Mammary epithelial cell (primary cell): Measurements from ENCODE around the gene HDAC9.

Experiments
- EZH2 ChIP-seq: IDR thresholded peaks from 2 replicates; pipeline ENCODE4 v1.6.1; 2012; ENCODE audit warnings: low read length, inconsistent platforms, borderline replicate concordance
- TF ChIP-seq, protein P1 (sequence below), 2 donors: IDR thresholded peaks in 1 of 2; conservative IDR thresholded peaks in 1 of 2; 2 replicates each; pipeline ENCODE4 v1.5.1; 2011 to 2012; ENCODE audit warnings: inconsistent platforms in 2 of 2, low read length in 2 of 2, mild to moderate bottlenecking in 2 of 2, control low read depth in 1 of 2, low read depth in 1 of 2; ENCODE audit not compliant: insufficient read depth in 1 of 2; ENCODE audit errors: extremely low read depth in 1 of 2

DNA sequence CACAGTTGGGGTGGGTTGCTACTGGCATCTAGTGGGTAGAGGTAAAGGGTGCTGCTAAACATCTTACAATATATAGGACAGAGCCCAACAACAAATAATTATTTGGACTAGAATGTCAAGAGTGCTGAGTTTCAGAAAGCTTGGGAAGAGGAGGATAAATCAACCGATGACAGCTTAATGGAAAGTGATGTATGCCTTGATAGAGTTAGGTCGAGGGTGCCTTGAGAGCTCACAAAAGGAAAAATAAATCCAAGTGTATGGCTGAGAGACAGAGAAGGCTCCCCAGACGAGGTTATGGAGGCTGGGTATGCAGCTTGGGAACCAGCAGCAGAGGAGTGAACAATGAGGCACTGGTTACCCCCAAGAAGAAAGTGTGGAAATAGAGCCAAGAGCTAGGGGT lies 211.1 kb downstream of the HDAC9 start:
- TF ChIP-seq, protein P1, sequence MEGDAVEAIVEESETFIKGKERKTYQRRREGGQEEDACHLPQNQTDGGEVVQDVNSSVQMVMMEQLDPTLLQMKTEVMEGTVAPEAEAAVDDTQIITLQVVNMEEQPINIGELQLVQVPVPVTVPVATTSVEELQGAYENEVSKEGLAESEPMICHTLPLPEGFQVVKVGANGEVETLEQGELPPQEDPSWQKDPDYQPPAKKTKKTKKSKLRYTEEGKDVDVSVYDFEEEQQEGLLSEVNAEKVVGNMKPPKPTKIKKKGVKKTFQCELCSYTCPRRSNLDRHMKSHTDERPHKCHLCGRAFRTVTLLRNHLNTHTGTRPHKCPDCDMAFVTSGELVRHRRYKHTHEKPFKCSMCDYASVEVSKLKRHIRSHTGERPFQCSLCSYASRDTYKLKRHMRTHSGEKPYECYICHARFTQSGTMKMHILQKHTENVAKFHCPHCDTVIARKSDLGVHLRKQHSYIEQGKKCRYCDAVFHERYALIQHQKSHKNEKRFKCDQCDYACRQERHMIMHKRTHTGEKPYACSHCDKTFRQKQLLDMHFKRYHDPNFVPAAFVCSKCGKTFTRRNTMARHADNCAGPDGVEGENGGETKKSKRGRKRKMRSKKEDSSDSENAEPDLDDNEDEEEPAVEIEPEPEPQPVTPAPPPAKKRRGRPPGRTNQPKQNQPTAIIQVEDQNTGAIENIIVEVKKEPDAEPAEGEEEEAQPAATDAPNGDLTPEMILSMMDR (conservative IDR thresholded peaks at IDR 0.05 in 1 of 2, IDR thresholded peaks at IDR 0.05 in 1 of 2; ENCODE audit: extremely low read depth in 1 of 2, insufficient read depth in 1 of 2, low read depth in 1 of 2, low read length in 2 of 2) = no peak
- no peak for TF ChIP-seq EZH2
